Stimulated activated CD8-positive, alpha-beta memory T cell treated with anti-CD3 and anti-CD28 coated beads, Interleukin-12 subunit alpha, Interleukin-12 subunit beta, amount 100 ng/mL, for 4 hours (primary cell): ENCODE results near the gene COL23A1.
"Not testable (repeated sequence)": the region's sequence is repeated elsewhere in the genome, so short reads cannot be mapped to it uniquely, and the experiment has no call there.

ENCODE experiments used
- DNase-seq: peaks from one replicate; pipeline ENCODE4 v3.0.0-alpha.2; 2020; ENCODE audit warnings: low read depth

Gene COL23A1

DNA sequence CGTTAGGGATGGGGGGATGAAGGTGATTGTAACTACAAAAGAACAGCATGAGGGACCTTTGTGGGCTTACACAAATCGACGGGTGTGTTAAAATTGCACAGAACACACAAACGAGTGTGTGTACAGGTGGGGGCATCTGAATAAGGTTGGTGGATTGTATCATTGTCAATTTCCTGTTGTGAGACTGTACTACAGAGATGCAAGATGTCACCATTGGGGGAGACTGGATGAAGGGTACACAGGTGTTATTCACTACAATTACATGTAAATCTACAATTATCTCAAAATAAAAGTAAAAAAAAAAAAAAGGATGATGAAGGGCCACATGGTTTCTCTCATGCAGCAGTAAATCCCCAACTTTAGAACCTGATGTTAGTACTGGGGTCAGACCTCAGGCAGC lies 326.1 kb downstream of the COL23A1 start:
- DNase-seq: no peak

GRCh38 chr5:178261666-178262600 lies 328.3 kb downstream of the COL23A1 start:
- DNase-seq: no peak

GRCh38 chr5:178259623-178260536 lies 330.3 kb downstream of the COL23A1 start:
- no peak for DNase-seq

GRCh38 chr5:178257650-178258049 lies 332.5 kb downstream of the COL23A1 start:
- no peak for DNase-seq

- DNase-seq: no peak
Measured at GRCh38 chr5:178256746-178257145, 333.4 kb downstream of the COL23A1 start.

DNA sequence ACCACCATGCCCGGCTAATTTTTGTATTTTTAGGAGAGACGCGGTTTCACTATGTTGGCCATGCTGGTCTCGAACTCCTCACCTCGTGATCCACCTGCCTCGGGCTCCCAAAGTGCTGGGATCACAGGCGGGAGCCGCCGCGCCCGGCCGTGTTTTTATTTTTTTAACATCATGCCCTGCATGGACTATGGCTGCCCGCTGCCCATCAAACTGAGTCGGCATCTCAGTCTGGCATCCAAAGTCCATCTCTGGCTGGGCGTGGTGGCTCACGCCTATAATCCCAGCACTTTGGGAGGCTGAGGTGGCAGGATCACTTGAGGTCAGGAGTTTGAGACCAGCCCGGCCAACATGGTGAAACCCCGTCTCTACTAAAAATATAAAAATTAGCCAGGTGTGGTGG lies 336.6 kb downstream of the COL23A1 start:
- not testable (repeated sequence) for DNase-seq

DNA sequence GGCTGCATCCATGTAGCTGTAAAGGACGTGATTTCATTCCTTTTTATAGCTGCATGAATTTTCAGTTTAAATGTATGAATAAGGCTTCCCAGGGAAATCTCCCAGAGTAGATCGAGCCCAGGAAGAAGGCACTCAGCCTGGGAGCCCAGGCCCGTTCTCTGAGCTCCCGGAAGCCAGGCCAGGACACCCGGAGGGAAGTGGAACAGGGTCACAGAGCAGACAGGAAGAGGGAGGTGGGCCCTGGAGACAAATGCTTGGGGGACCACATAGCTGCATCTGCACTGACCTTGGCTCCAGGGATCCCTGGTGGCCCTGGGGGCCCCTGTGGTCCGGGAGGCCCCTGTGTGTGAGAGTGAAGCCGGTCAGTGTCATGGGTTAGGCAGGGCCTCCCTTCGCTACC lies 337.9 kb downstream of the COL23A1 start:
- DNase-seq: no peak

- DNase-seq: no peak
Measured at GRCh38 chr5:178250263-178250662, 339.9 kb downstream of the COL23A1 start.

- no peak for DNase-seq
Measured at GRCh38 chr5:178249191-178249989, 340.8 kb downstream of the COL23A1 start.

GRCh38 chr5:178248750-178249149 lies 341.4 kb downstream of the COL23A1 start:
- no peak for DNase-seq

- DNase-seq: no peak
Measured at GRCh38 chr5:178247481-178248456, 342.4 kb downstream of the COL23A1 start.

GRCh38 chr5:178246624-178247279 lies 343.4 kb downstream of the COL23A1 start:
- DNase-seq: no peak

DNA sequence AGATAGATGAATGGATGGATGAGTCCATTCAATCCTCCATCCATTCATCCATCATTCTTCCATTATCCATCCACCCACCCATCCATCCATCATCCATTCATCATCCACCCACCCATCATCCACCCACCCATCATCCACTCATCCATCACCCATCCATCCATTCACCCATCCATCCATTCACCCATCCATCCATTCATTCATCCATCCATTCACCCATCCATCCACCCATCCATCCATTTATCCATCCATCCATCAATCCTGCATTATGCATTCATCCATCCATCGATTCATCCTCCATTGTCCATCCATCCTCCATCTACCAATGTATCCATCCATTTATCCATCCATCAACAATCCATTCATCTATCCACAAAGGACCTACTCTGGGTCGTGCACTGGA lies 344.8 kb downstream of the COL23A1 start:
- no peak for DNase-seq

GRCh38 chr5:178244576-178244975 lies 345.6 kb downstream of the COL23A1 start:
- DNase-seq: no peak

- no peak for DNase-seq
Measured at GRCh38 chr5:178242416-178242815, 347.8 kb downstream of the COL23A1 start.

DNA sequence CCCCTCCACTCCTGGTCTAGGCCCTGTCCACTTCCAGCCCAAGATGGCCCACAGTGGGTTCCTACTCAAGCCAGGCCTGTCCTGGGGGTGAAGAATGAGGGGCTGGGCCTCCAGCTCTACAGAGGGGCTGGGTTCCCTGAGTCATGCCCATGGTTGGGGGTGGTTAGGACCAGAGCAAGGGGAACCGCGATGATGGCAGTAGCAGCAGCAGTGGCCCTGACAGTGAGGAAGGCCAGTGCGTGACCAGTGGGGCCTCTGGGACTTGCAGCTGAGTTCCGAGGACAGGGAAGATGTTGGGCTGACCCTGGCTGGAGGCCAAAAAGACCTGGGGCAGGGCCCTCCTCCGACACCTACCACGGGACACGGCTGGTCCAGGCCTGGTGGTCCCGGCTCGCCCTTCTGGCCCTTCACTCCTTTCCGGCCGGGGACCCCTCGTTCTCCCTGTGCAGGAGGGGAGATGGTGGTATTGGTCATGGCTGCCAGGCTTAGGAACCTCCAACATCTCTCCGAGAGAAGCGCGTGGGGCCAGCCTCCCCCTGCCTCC lies 348.4 kb downstream of the COL23A1 start:
- no peak for DNase-seq

DNA sequence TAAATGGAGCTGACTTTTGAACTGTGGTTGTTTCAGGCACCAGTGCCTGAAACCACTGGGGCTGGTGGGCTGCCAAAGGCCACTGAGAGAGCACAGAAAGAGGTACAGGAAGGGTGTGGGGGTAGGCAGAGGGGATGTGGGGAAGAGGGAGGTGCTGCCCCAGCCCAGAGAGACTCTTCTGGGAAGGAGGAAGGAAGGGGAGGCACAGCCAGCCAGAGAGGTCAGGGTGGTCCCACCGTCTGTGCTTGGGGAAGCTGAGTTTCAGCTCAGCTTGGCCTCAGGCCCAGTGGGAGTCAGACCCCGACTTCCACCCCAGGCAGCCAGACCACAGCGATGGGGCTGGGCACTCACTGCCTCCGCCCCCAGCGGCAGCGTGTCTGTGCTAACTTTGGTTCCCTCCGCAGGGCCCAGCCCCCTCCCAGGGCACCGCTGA lies 348.9 kb downstream of the COL23A1 start:
- no peak for DNase-seq

GRCh38 chr5:178240766-178241165 lies 349.4 kb downstream of the COL23A1 start:
- DNase-seq: no peak

- DNase-seq: no peak
Measured at GRCh38 chr5:178240341-178240741, 349.9 kb downstream of the COL23A1 start.
